SH-SY5Y (cell line): ENCODE measurements around the gene PLXNB3.

Experiments used
- GATA2 ChIP-seq: IDR thresholded peaks from 2 replicates; pipeline ENCODE4 v1.6.1; 2011; ENCODE audit warnings: mild to moderate bottlenecking, low read depth, low read length
- GATA3 ChIP-seq: IDR thresholded peaks from 2 replicates; pipeline ENCODE4 v1.6.1; 2011; ENCODE audit warnings: low read depth, mild to moderate bottlenecking, low read length, moderate library complexity

DNA sequence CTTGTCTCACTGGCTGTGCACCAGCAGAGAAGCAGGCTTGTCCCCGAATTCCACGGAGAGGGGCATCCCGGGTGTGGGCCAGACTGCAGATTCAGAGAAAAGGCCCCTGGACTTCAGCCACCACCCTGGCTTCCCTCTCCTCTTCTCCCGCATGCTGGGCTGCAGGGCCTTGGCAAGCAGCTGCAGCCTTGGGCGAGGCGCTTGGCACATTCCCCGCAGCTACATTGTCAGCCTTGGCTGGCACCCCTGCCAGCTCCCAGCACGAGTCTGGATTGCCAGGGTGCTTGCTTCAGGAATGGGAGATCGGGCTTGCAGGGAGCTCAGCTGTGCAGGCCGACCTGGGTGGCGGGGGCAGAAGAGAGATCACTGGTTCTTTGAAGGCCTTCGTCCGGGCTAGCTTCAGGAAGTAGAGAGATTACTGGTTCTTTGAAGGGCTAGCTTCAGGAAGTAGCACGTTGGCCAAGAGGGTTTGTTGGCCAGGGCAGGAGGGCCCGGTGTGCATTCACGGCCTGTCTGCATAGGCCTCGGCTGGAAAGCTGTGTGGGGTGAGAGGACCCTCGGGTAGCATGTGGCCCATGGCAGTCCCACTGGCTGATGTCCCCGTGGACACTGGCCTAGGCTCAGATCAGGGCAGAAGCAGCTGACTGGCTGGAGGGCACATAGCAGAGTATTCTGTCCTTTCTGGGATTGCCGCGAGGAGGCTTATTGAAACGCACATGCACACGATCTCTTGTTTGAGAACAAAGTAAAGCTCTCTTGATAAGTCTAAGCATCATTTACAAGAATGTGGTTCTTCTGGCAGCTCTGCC lies 36.7 kb upstream of the PLXNB3 start:
- TF ChIP-seq GATA3, result no peak
- TF ChIP-seq GATA2, result no peak
